GM18511 (cell line): ENCODE measurements around the gene ZCWPW1.
"Not testable (repeated sequence)": the region's sequence is repeated elsewhere in the genome, so short reads cannot be mapped to it uniquely, and the experiment has no call there.

Source experiments
- ATAC-seq: cut with Tn5 transposase; IDR thresholded peaks from one replicate; pipeline ENCODE4 v1.9.1; 2021; ENCODE audit warnings: mild to moderate bottlenecking, moderate library complexity; ENCODE audit not compliant: unreplicated experiment

The ZCWPW1 gene

GRCh38 chr7:100402241-100402640 is 26.3 kb downstream of the ZCWPW1 start:
- ATAC-seq = no peak

GRCh38 chr7:100401811-100402210 is 26.7 kb downstream of the ZCWPW1 start:
- no peak for ATAC-seq

- ATAC-seq = no peak
These were observed 27.8 kb downstream of the ZCWPW1 start for GRCh38 chr7:100400656-100401055.

GRCh38 chr7:100400041-100400440 is 28.5 kb downstream of the ZCWPW1 start:
- no peak for ATAC-seq

- no peak for ATAC-seq
These were observed 30.3 kb downstream of the ZCWPW1 start for GRCh38 chr7:100398239-100398638.

GRCh38 chr7:100397315-100398081 is 31.0 kb downstream of the ZCWPW1 start:
- ATAC-seq = no peak

GRCh38 chr7:100396421-100396982 is 32.0 kb downstream of the ZCWPW1 start:
- ATAC-seq = peak; percentile 92

- ATAC-seq = no peak
These were observed 34.4 kb downstream of the ZCWPW1 start for GRCh38 chr7:100394077-100394476.

GRCh38 chr7:100393233-100393905 is 35.1 kb downstream of the ZCWPW1 start:
- no peak for ATAC-seq

- ATAC-seq = no peak
These were observed 38.1 kb downstream of the ZCWPW1 start for GRCh38 chr7:100390286-100391009.

- no peak for ATAC-seq
These were observed 38.9 kb downstream of the ZCWPW1 start for GRCh38 chr7:100389437-100390088.

- no peak for ATAC-seq
These were observed 40.8 kb downstream of the ZCWPW1 start for GRCh38 chr7:100387695-100388094.

GRCh38 chr7:100386940-100387339 is 41.6 kb downstream of the ZCWPW1 start:
- ATAC-seq = no peak

GRCh38 chr7:100384628-100385294 is 43.7 kb downstream of the ZCWPW1 start:
- ATAC-seq = no peak

GRCh38 chr7:100382234-100382853 is 46.2 kb downstream of the ZCWPW1 start:
- ATAC-seq = not testable (repeated sequence)

GRCh38 chr7:100381531-100382233 is 46.8 kb downstream of the ZCWPW1 start:
- not testable (repeated sequence) for ATAC-seq

- no peak for ATAC-seq
These were observed 48.3 kb downstream of the ZCWPW1 start for GRCh38 chr7:100380196-100380595.

- no peak for ATAC-seq
These were observed 50.3 kb downstream of the ZCWPW1 start for GRCh38 chr7:100378114-100378755.

GRCh38 chr7:100376066-100376465 is 52.4 kb downstream of the ZCWPW1 start:
- no peak for ATAC-seq
